ENCODE measurements around the gene PHF2.
A peak's percentile ranks its signal among the peaks of the same experiment; 100 is the strongest.

Gene PHF2

DNA sequence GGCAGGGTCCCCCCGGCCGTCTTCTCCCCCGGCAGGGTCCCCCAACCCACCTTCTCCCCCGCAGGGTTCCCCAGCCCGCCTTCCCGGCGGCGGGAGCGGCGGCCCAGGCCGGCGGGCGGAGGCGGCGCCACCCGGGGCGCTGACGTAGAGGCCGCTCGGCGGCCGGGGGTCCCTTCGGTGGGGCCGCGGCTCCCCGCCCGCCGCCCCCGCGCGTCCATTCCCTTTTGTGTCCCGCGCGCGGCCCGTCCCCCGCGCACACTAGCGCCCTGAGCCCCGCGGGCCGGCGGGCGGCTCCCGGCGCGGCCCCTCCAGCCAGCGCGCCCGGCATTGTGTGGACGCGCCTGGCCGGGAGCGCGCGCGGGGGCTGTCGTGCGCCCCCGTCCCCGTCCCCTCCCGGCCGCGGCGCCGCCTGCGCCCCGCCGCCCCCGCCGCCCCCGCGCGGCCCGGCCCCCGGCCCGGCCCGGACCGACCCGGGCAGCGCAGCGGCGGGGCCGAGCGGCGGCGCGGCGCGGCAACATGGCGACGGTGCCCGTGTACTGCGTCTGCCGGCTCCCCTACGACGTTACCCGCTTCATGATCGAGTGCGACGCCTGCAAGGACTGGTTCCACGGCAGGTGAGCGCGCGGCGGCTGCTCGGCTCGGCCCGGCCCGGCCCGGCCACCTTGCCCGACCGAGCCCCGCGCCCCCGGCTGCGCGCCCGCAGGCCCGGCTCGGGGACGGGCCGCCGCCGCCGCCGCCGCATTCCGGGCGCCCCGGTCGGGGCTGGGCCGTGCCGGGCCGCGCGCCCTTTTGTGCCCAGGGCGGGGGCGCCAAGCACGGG lies at the start of gene PHF2:
PHF2 (plus strand) TSS at position 327 of the 820 bp plus-strand sequence; CDS start at position 517, 190 bp downstream.
- DNase-seq (ENCODE audit: low read depth) = no peak
- TF ChIP-seq, protein P1, sequence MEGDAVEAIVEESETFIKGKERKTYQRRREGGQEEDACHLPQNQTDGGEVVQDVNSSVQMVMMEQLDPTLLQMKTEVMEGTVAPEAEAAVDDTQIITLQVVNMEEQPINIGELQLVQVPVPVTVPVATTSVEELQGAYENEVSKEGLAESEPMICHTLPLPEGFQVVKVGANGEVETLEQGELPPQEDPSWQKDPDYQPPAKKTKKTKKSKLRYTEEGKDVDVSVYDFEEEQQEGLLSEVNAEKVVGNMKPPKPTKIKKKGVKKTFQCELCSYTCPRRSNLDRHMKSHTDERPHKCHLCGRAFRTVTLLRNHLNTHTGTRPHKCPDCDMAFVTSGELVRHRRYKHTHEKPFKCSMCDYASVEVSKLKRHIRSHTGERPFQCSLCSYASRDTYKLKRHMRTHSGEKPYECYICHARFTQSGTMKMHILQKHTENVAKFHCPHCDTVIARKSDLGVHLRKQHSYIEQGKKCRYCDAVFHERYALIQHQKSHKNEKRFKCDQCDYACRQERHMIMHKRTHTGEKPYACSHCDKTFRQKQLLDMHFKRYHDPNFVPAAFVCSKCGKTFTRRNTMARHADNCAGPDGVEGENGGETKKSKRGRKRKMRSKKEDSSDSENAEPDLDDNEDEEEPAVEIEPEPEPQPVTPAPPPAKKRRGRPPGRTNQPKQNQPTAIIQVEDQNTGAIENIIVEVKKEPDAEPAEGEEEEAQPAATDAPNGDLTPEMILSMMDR (IDR thresholded peaks at IDR 0.05; ENCODE audit: low read depth, low read length, missing control alignments) = no peak

DNA sequence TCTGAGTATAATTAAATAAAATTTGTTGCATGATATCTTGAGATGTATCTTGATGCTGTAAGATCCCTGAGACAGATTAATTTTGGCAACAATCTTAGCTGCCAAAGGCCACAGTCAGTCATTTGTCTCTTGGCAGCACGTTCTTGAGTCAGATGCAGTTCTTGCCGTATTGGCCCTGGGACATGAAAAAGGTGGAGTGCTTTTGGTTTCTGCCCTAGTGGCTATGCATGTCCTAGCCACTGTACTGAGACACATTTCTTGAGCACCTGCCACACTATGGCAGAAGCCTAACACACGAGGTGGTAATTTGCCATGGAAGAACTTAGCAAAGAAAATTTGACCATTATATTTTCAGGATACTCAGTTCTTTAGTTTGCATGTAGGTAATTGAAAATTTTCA lies 45.0 kb upstream of the PHF2 start:
- DNase-seq (ENCODE audit: low read depth) = no peak
- TF ChIP-seq, protein P1 (IDR thresholded peaks at IDR 0.05; ENCODE audit: low read depth, low read length, missing control alignments) = no peak
- no peak overlapping the region for H3K4me3 ChIP-seq (ENCODE audit: low read depth, low read length)

More for the DNA sequence above, at the start of gene PHF2:
- peak within 1 kb of the TSS; percentile 57 for H3K4me3 ChIP-seq (ENCODE audit: low read depth, low read length)

DNA sequence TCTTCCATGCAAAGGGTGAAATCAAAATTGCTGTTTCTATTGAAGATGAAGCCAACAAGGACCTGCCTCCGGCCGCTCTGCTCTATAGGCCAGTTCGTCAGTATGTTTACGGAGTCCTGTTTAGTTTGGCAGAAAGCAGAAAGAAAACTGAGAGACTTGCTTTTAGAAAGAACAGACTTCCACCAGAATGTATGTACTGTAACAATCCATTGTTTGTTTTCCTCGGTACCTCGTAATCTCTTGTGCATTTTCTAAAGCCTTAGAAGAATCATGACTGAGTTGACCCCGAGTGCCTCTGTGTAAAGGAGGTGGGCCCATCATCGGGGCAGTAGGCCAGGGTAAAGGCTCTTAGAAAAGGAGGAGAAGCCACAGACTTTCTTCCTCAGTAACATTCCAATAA lies 44.2 kb upstream of the PHF2 start:
- no peak for DNase-seq (ENCODE audit: low read depth)
- no peak overlapping the region for H3K4me3 ChIP-seq (ENCODE audit: low read depth, low read length)
- TF ChIP-seq, protein P1 (IDR thresholded peaks at IDR 0.05; ENCODE audit: low read depth, low read length, missing control alignments) = no peak

DNA sequence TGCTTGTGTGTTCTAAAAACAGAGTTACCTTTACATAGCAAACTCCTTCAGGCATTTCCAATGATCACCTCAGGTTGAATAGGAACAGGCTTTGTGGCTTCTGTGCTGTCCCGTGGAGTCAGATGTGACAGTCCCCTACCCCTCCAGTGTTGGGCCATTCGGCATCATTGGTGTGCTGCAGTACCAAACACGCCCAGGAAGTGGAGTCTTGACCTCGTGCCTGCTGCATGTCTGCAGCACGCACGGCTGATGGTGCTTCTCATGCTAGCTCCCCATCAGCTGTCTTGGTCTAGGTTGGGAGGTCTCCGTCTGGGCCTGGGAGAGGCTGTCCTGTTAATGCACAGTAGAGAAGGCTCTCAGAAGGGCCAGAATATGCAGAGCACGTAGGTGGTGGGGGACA lies 42.5 kb upstream of the PHF2 start:
- H3K4me3 ChIP-seq (ENCODE audit: low read depth, low read length) = no peak overlapping the region
- TF ChIP-seq, protein P1 (IDR thresholded peaks at IDR 0.05; ENCODE audit: low read depth, low read length, missing control alignments) = peak; percentile 5
- no peak for DNase-seq (ENCODE audit: low read depth)

DNA sequence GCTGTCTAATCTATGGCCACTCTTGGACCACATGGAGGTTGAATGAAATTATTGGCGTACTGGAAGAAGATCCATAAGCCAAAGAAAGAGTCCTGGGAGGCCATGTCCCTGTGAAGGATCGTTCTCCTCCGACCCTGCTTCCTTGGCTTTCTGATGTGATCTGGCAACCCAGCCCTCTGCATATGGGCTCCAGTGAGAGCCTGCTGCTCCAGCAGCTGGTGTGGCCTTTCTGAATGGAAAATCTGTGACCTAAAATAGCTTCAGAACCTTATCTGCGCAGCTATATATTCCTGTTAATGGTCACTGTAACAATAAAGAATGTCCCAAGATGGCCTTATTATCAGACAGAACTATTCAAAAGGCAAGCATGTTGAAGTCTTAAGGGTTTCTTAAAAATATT lies 40.2 kb upstream of the PHF2 start:
- no peak overlapping the region for H3K4me3 ChIP-seq (ENCODE audit: low read depth, low read length)
- DNase-seq (ENCODE audit: low read depth) = no peak
- TF ChIP-seq, protein P1 (IDR thresholded peaks at IDR 0.05; ENCODE audit: low read depth, low read length, missing control alignments) = no peak

DNA sequence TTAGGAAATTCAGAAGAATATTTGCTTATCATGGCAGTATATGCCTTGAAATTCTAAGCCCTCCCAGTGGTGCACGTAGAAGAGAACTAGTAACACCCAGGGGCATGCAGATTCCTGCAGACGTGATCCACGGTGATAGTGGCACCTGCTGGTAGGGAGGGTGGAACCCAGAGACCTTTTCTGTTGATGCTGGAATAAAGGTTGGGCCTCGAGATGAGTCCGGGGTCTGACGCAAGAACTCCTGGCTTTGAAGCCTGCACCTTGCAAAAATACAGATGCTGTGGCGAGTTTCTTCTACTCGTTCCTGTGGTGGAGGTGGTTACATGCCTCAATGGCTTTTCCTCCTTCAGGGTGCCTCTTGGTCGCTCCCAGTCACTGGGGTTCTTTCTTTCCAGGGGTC lies 39.5 kb upstream of the PHF2 start:
- no peak for DNase-seq (ENCODE audit: low read depth)
- TF ChIP-seq, protein P1 (IDR thresholded peaks at IDR 0.05; ENCODE audit: low read depth, low read length, missing control alignments) = no peak
- no peak overlapping the region for H3K4me3 ChIP-seq (ENCODE audit: low read depth, low read length)

DNA sequence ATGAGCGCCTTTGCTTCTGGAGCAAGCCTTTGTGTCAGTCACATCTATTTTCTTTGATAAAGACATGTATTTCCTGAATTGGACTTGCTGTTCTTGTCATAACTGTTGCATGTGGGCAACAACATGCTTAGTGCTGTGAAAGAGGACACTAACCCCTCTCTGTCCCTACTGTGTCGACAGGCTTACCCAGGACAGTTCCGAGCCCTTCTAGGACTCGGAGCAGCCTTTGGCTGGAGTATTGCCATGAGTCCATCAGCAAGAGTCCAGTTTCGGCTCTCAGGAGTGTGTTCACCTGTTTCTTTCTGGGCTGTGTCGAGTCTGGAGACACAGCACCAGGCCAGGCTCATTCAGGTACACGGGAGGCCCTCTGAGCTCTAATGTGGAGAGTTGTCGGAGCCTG lies 36.1 kb upstream of the PHF2 start:
- H3K4me3 ChIP-seq (ENCODE audit: low read depth, low read length) = no peak overlapping the region
- DNase-seq (ENCODE audit: low read depth) = no peak
- TF ChIP-seq, protein P1 (IDR thresholded peaks at IDR 0.05; ENCODE audit: low read depth, low read length, missing control alignments) = no peak

Measured in GM12864 (cell line).